HG03439 (cell line): ENCODE results near the gene OR10R2.

Experiments
- ATAC-seq: cut with Tn5 transposase; IDR thresholded peaks from one replicate; pipeline ENCODE4 v1.9.1; 2021; ENCODE audit warnings: mild to moderate bottlenecking, moderate library complexity; ENCODE audit not compliant: unreplicated experiment

Gene OR10R2

GRCh38 chr1:158527190-158527815 is 55.3 kb downstream of the OR10R2 start:
- no peak for ATAC-seq
